ENCODE data around the gene CTNNBL1. TPM values are rescaled to one million over a fixed set of nuclear protein-coding genes. Genes with fewer than 3 reads are reported as not detected.
A peak's percentile ranks its signal among the peaks of the same experiment; 100 is the strongest.

CTNNBL1 gene
- total and polyA plus RNA-seq, 2 experiments from 2014 or later = 25.3 to 53.7 TPM

DNA sequence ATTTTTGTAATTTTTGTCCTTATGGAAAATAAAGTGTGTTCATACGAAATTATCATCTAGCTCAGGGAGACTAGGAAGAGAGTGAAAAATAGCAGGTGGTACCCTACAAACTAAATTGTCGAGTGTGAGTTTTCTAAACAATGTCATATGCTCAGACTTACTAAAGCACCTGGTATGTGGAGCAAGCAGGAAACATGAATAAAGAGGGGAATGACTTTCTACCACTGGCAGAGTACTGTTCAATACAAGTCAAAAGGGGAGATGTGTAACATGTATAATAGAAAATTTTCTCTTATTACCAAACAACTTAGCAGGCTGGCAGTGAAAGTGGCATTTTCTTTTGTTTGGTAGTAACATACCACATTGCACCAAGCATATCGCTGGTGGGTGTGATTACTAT, 36.1 kb downstream of the CTNNBL1 start:
- peak; percentile 26 for DNase-seq
- Histone ChIP-seq H3K9ac (no peak overlapping the region), H3K9me3 (ENCODE audit: low read depth) (no peaks in the 10 kb centered on the region), H3K9me2 (ENCODE audit: insufficient read depth) (no peaks in the 10 kb centered on the region), H2AFZ (no peak overlapping the region), H3K27ac (no peak overlapping the region), H3K27me3 (replicated peaks; ENCODE audit: insufficient read depth) (no peaks in the 10 kb centered on the region), H3F3A (ENCODE audit: insufficient read depth) (peaks cover 8% of the 10 kb centered on the region; the same call in 1 of the 2 replicates), H3K36me3 (ENCODE audit: low read depth) (peaks cover 7% of the 10 kb centered on the region; the same call in 1 of the 2 replicates), H3K4me3 (no peak overlapping the region), H3K4me1 (ENCODE audit: insufficient read depth) (peaks cover 29% of the 10 kb centered on the region), H3K4me2 (ENCODE audit: unreplicated experiment) (no peak overlapping the region), H4K20me1 (ENCODE audit: insufficient read depth) (peaks cover 6% of the 10 kb centered on the region; the same call in 1 of the 2 replicates), H3K79me2 (ENCODE audit: insufficient read depth) (peaks cover 35% of the 10 kb centered on the region; the same call in 1 of the 2 replicates)
- TF ChIP-seq EZH2 (IDR thresholded peaks at IDR 0.05; ENCODE audit: insufficient read depth, poor library complexity, severe bottlenecking) = no peak
- no peak for TF ChIP-seq EZH2phosphoT487 (IDR thresholded peaks at IDR 0.05; ENCODE audit: insufficient read depth, low read depth)
- WGBS, 2 experiments (ENCODE audit: low coverage in 1 of 2, low lambda C conversion rate in 2 of 2, missing lambda C conversion rate in 2 of 2) = 88% methylated on average over 3 of the region's 3 CpGs
- in situ Hi-C loops (cut with MboI) = no loop called here

GRCh38 chr20:37733416-37733815, 39.6 kb downstream of the CTNNBL1 start:
- Histone ChIP-seq H3F3A (ENCODE audit: insufficient read depth) (no peaks in the 10 kb centered on the region), H3K9ac (no peak overlapping the region), H3K4me3 (no peak overlapping the region), H4K20me1 (ENCODE audit: insufficient read depth) (peaks cover 6% of the 10 kb centered on the region; the same call in 1 of the 2 replicates), H3K27ac (no peak overlapping the region), H3K9me3 (ENCODE audit: low read depth) (no peaks in the 10 kb centered on the region), H3K27me3 (replicated peaks; ENCODE audit: insufficient read depth) (no peaks in the 10 kb centered on the region), H3K4me1 (ENCODE audit: insufficient read depth) (peaks cover 16% of the 10 kb centered on the region; the same call in 1 of the 2 replicates), H3K4me2 (ENCODE audit: unreplicated experiment) (no peak overlapping the region), H3K36me3 (ENCODE audit: low read depth) (peaks cover 24% of the 10 kb centered on the region), H2AFZ (no peak overlapping the region), H3K79me2 (ENCODE audit: insufficient read depth) (peaks cover 21% of the 10 kb centered on the region; the same call in 1 of the 2 replicates), H3K9me2 (ENCODE audit: insufficient read depth) (no peaks in the 10 kb centered on the region)
- no peak for DNase-seq
- WGBS, 2 experiments (ENCODE audit: low coverage in 1 of 2, low lambda C conversion rate in 2 of 2, missing lambda C conversion rate in 2 of 2) = 89 to 90% methylated on average over 4 of the region's 4 CpGs
- no peak for TF ChIP-seq EZH2phosphoT487 (IDR thresholded peaks at IDR 0.05; ENCODE audit: insufficient read depth, low read depth)
- TF ChIP-seq EZH2 (IDR thresholded peaks at IDR 0.05; ENCODE audit: insufficient read depth, poor library complexity, severe bottlenecking) = no peak
- in situ Hi-C loops (cut with MboI) = no loop called here

- in situ Hi-C loops (cut with MboI) = no loop called here
- peaks cover 16% of the 10 kb centered on the region; the same call in 1 of the 2 replicates for H3K4me1 ChIP-seq (ENCODE audit: insufficient read depth)
- H3F3A ChIP-seq (ENCODE audit: insufficient read depth) = no peaks in the 10 kb centered on the region
- H3K9me3 ChIP-seq (ENCODE audit: low read depth) = no peaks in the 10 kb centered on the region
- no peak overlapping the region for H3K4me3 ChIP-seq
- no peak overlapping the region for H3K4me2 ChIP-seq (ENCODE audit: unreplicated experiment)
- no peaks in the 10 kb centered on the region for H3K27me3 ChIP-seq (replicated peaks; ENCODE audit: insufficient read depth)
- H3K9me2 ChIP-seq (ENCODE audit: insufficient read depth) = no peaks in the 10 kb centered on the region
- peaks cover 24% of the 10 kb centered on the region for H3K36me3 ChIP-seq (ENCODE audit: low read depth)
- peak; percentile 37 for DNase-seq
- H4K20me1 ChIP-seq (ENCODE audit: insufficient read depth) = peaks cover 5% of the 10 kb centered on the region; the same call in 1 of the 2 replicates
- WGBS, 2 experiments (ENCODE audit: low coverage in 1 of 2, low lambda C conversion rate in 2 of 2, missing lambda C conversion rate in 2 of 2) = 42 to 47% methylated on average over 8 of the region's 8 CpGs
- peaks cover 17% of the 10 kb centered on the region; the same call in 1 of the 2 replicates for H3K79me2 ChIP-seq (ENCODE audit: insufficient read depth)
- no peak overlapping the region for H3K27ac ChIP-seq
- TF ChIP-seq EZH2 (IDR thresholded peaks at IDR 0.05; ENCODE audit: insufficient read depth, poor library complexity, severe bottlenecking) = no peak
- no peak for TF ChIP-seq EZH2phosphoT487 (IDR thresholded peaks at IDR 0.05; ENCODE audit: insufficient read depth, low read depth)
- H3K9ac ChIP-seq = no peak overlapping the region
- H2AFZ ChIP-seq = no peak overlapping the region
These were observed 40.6 kb downstream of the CTNNBL1 start for GRCh38 chr20:37734228-37734985.

DNA sequence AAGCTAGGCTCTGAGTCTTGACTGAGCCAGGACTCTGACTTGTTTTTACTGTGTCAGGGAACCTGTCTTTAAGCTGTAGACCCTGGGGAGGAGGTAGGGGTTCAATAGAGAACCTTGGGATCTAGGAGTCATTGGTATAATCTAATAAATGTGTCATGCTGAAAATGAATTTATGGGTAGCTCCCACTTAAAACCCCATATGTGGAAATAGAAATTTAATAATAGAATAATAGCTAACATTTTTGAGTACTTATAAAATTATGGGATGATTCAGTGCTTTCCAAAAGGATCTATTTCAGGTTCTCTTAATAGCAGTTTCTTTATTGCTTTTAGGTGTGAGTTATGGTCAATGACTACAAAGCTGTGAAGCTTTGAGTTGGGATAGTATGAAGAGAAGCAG, 41.7 kb downstream of the CTNNBL1 start:
- Histone ChIP-seq H3K27me3 (replicated peaks; ENCODE audit: insufficient read depth) (no peaks in the 10 kb centered on the region), H3K4me1 (ENCODE audit: insufficient read depth) (peaks cover 6% of the 10 kb centered on the region; the same call in 1 of the 2 replicates), H3F3A (ENCODE audit: insufficient read depth) (0 out of 2 replicates have a peak, but pooled peaks cover 3% of the 10 kb centered on the region), H3K27ac (no peak overlapping the region), H4K20me1 (ENCODE audit: insufficient read depth) (no peaks in the 10 kb centered on the region), H3K36me3 (ENCODE audit: low read depth) (peaks cover 27% of the 10 kb centered on the region), H3K9me3 (ENCODE audit: low read depth) (no peaks in the 10 kb centered on the region), H3K4me3 (no peak overlapping the region), H2AFZ (no peak overlapping the region), H3K4me2 (ENCODE audit: unreplicated experiment) (no peak overlapping the region), H3K9me2 (ENCODE audit: insufficient read depth) (no peaks in the 10 kb centered on the region), H3K79me2 (ENCODE audit: insufficient read depth) (peaks cover 14% of the 10 kb centered on the region; the same call in 1 of the 2 replicates), H3K9ac (no peak overlapping the region)
- DNase-seq = no peak
- TF ChIP-seq EZH2phosphoT487 (IDR thresholded peaks at IDR 0.05; ENCODE audit: insufficient read depth, low read depth) (no peak), EZH2 (IDR thresholded peaks at IDR 0.05; ENCODE audit: insufficient read depth, poor library complexity, severe bottlenecking) (no peak)
- in situ Hi-C loops (cut with MboI) = no loop called here

Measured in GM23248 (cell line).